Measurements from ENCODE around the gene PRR22.

Gene PRR22

GRCh38 chr19:5784581-5785147 is at the start of gene PRR22:
PRR22 (minus strand) TSS chr19:5784746; CDS start chr19:5784660, 86 bp downstream.
- no peak for DNase-seq (ENCODE audit: low read depth in 3 of 3)

- no peak for DNase-seq (ENCODE audit: low read depth in 3 of 3)
Measured at GRCh38 chr19:5832527-5833216, 48.1 kb upstream of the PRR22 start.

- no peak for DNase-seq (ENCODE audit: low read depth in 3 of 3)
Measured at GRCh38 chr19:5832061-5832460, 47.5 kb upstream of the PRR22 start.

- DNase-seq (ENCODE audit: low read depth in 3 of 3), result no peak
Measured at GRCh38 chr19:5831159-5831558, 46.6 kb upstream of the PRR22 start.

- DNase-seq (ENCODE audit: low read depth in 3 of 3), result no peak
Measured at GRCh38 chr19:5829567-5830310, 45.2 kb upstream of the PRR22 start.

- peak in 1 of 3 experiments; percentile 13 for DNase-seq (ENCODE audit: low read depth in 3 of 3)
Measured at GRCh38 chr19:5828661-5829566, 44.4 kb upstream of the PRR22 start.

- peak; percentile 86 to 92 (median 91) for DNase-seq (ENCODE audit: low read depth in 3 of 3)
Measured at GRCh38 chr19:5827891-5828660, 43.5 kb upstream of the PRR22 start.

GRCh38 chr19:5827342-5827890 is 42.9 kb upstream of the PRR22 start:
- DNase-seq (ENCODE audit: low read depth in 3 of 3), result no peak

GRCh38 chr19:5826531-5827341 is 42.2 kb upstream of the PRR22 start:
- DNase-seq (ENCODE audit: low read depth in 3 of 3), result no peak

GRCh38 chr19:5825178-5825577 is 40.6 kb upstream of the PRR22 start:
- DNase-seq (ENCODE audit: low read depth in 3 of 3), result no peak

- DNase-seq (ENCODE audit: low read depth in 3 of 3), result no peak
Measured at GRCh38 chr19:5824751-5825150, 40.2 kb upstream of the PRR22 start.

- DNase-seq (ENCODE audit: low read depth in 3 of 3), result no peak
Measured at GRCh38 chr19:5823579-5824281, 39.2 kb upstream of the PRR22 start.

GRCh38 chr19:5822181-5822844 is 37.8 kb upstream of the PRR22 start:
- DNase-seq (ENCODE audit: low read depth in 3 of 3), result no peak

- DNase-seq (ENCODE audit: low read depth in 3 of 3), result no peak
Measured at GRCh38 chr19:5821521-5822180, 37.1 kb upstream of the PRR22 start.

GRCh38 chr19:5820785-5821184 is 36.2 kb upstream of the PRR22 start:
- DNase-seq (ENCODE audit: low read depth in 3 of 3), result no peak

GRCh38 chr19:5818594-5818993 is 34.0 kb upstream of the PRR22 start:
- DNase-seq (ENCODE audit: low read depth in 3 of 3), result no peak

- DNase-seq (ENCODE audit: low read depth in 3 of 3), result no peak
Measured at GRCh38 chr19:5817218-5817617, 32.7 kb upstream of the PRR22 start.

- no peak for DNase-seq (ENCODE audit: low read depth in 3 of 3)
Measured at GRCh38 chr19:5814852-5815246, 30.3 kb upstream of the PRR22 start.

Data from stimulated activated CD4-positive, alpha-beta T cell treated with anti-CD3 and anti-CD28 coated beads, TNF-alpha, amount 100 ng/mL, for 4 hours (primary cell).